ENCODE measurements around the gene RILPL1. TPM values are rescaled to one million over a fixed set of nuclear protein-coding genes. Genes with fewer than 3 reads are reported as not detected.

The RILPL1 gene
- total RNA-seq, 1 donor: 14.2 TPM

DNA sequence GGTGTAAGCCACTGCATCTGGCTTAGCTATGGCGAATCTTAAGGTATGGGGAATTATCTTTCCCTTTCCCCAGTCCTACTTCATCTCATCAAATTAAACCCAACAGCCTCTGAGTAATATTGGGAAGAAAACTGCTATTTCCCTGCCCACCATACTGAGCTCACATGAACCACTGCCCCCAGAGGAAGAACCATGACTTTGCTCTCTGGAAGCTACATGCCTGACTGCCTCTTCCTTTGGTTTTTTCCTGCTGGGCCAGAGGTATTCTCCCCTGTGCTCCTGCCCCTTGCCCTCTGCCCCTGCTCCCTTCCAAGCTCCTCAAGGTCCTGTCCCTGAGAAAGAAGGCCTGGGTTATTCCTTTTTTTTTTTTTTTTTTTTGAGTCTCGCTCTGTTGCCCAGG, 112.2 kb downstream of the RILPL1 start:
- DNase-seq (ENCODE audit: low read depth): no peak
- TF ChIP-seq, protein P1, sequence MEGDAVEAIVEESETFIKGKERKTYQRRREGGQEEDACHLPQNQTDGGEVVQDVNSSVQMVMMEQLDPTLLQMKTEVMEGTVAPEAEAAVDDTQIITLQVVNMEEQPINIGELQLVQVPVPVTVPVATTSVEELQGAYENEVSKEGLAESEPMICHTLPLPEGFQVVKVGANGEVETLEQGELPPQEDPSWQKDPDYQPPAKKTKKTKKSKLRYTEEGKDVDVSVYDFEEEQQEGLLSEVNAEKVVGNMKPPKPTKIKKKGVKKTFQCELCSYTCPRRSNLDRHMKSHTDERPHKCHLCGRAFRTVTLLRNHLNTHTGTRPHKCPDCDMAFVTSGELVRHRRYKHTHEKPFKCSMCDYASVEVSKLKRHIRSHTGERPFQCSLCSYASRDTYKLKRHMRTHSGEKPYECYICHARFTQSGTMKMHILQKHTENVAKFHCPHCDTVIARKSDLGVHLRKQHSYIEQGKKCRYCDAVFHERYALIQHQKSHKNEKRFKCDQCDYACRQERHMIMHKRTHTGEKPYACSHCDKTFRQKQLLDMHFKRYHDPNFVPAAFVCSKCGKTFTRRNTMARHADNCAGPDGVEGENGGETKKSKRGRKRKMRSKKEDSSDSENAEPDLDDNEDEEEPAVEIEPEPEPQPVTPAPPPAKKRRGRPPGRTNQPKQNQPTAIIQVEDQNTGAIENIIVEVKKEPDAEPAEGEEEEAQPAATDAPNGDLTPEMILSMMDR (IDR thresholded peaks at IDR 0.05; ENCODE audit: insufficient read depth, low read length): no peak
- no peak overlapping the region for H3K4me3 ChIP-seq (ENCODE audit: low read depth, low read length)

Small RNA genes within 50 kb of the gene (small RNA-seq; reads per million reads assigned to genes)
- gene AC145423.2 (not detected), gene MIR3908 (not detected)

Other genes with a start within 250 kb of the RILPL1 start
- gene SBNO1, start 168.9 kb downstream of the RILPL1 start, total RNA-seq (ENCODE audit: low replicate concordance): 38.6 and 70.6 TPM in 2 replicates
- gene KMT5A, start 149.6 kb downstream of the RILPL1 start, total RNA-seq (ENCODE audit: low replicate concordance): 46.5 and 63.1 TPM in 2 replicates
- 3.6 and 7.4 TPM in 2 replicates for gene RILPL2, start 97.0 kb downstream of the RILPL1 start, total RNA-seq (ENCODE audit: low replicate concordance)
- gene SNRNP35, start 75.6 kb downstream of the RILPL1 start, total RNA-seq (ENCODE audit: low replicate concordance): 15.7 and 37.7 TPM in 2 replicates
- gene TMED2, start 50.8 kb upstream of the RILPL1 start, total RNA-seq (ENCODE audit: low replicate concordance): 73.8 and 449 TPM in 2 replicates
- 23.2 and 27.6 TPM in 2 replicates for gene DDX55, start 68.4 kb upstream of the RILPL1 start, total RNA-seq (ENCODE audit: low replicate concordance)
- 22.6 and 35.6 TPM in 2 replicates for gene EIF2B1, start 100.0 kb upstream of the RILPL1 start, total RNA-seq (ENCODE audit: low replicate concordance)
- gene GTF2H3, start 100.1 kb upstream of the RILPL1 start, total RNA-seq (ENCODE audit: low replicate concordance): 41.9 and 61.0 TPM in 2 replicates
- gene TCTN2, start 137.4 kb upstream of the RILPL1 start, total RNA-seq (ENCODE audit: low replicate concordance): 11.1 and 18.5 TPM in 2 replicates
- 15.4 and 17.6 TPM in 2 replicates for gene ATP6V0A2, start 178.6 kb upstream of the RILPL1 start, total RNA-seq (ENCODE audit: low replicate concordance)
- gene DNAH10, start 228.6 kb upstream of the RILPL1 start, total RNA-seq (ENCODE audit: low replicate concordance): 0.18 and 0.82 TPM in 2 replicates

Data from fibroblast of the aortic adventitia (primary cell).